Activated CD4-positive, alpha-beta T cell treated with anti-CD3 and anti-CD28 coated beads, Interleukin-2, Interleukin-6, amounts not matched to agents 100 ng/mL and 50 ng/mL, durations not matched to agents 16 hours and 8 hours (primary cell): Measurements from ENCODE around the gene HOXA4.

Source experiments
- DNase-seq: peaks from one replicate; pipeline ENCODE4 v3.0.0-alpha.2; 2020

Gene HOXA4

DNA sequence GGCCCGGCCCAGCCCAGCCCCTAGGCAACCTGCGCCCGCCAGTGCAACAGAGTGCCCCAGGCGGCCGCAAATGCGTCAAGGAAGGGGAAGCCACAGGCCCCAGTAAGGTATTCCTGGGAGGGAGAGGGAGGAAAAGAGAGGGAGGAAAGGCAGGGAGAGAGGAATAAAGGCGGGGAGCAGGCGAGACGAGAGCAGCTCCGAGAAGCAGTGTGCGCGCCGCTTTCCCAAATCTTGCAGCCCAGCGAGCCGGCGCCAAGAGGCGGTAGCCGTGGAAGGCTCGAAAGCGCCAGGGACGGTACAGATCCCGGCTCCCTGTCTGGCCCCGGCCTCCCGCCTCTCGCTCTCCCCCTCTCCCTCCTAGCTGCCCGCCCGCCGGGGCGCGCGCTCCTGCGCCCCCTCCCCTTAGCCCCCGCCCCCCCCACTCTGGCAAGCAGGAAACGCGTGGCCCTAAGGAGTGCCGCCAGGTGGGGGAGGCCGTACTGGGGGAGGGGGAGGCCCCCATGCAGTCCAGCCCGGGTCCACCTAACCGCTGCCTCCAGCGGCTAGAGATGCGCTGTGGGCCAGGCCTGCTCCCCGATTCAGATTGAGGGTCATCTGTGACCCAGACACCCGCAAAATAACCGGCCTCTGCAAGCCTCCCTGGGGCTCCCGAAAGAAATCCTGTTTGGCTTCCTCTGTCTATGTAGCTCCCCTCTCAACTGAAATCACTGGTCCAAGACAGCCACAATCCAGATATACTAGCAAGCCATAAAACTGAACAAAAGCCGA lies 39.3 kb upstream of the HOXA4 start:
- no peak for DNase-seq

DNA sequence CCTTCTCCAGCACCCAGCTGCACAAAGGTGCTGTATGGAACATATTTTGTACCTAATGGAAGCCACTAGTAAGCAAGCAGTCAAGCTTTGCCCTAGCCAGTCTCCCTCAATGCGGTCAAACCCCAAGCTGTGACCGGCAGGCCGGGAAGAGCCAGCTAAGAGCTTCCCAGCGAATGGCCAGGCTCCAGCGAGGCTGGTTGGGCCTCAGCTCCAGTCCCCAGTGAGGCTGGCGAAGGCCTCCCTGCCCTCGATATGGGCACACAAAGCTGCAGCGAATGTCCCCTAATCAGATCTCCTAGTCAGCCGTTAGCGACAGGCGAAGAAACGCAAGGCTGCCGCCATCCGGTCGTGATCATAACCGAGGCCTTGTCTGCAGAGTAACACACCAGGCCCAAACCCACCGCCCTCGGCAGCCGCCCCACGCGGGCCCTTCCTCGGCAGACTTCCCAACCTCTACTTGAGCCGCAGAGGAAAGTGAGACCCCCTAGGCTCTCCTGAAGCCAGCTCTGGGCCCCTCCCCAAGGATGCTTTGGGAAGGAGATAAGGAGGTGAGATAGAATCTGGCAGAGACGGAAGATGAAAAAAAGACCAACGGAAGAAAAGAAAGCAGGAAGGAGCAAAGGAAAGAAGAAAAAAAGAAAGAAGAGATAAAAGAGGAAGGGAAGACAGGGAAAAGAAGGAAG lies 37.8 kb upstream of the HOXA4 start:
- DNase-seq = peak; percentile 36

DNA sequence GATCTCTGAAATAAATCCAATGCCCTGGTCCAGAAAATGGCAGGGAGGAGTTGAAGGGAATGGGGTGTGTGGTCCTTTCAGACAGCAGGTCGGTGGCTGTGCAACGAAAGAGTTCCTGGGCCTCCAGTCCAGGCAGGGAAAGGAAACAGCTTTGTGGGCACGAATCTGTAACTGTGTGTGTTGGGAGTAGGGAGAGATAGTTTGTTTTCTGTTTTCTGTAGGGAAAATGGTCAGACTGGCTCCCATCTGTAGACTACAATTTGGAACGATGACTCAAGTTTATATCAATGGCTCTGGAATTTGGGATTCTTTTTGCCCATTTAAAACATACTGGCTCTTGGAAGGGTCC lies 37.3 kb upstream of the HOXA4 start:
- no peak for DNase-seq

DNA sequence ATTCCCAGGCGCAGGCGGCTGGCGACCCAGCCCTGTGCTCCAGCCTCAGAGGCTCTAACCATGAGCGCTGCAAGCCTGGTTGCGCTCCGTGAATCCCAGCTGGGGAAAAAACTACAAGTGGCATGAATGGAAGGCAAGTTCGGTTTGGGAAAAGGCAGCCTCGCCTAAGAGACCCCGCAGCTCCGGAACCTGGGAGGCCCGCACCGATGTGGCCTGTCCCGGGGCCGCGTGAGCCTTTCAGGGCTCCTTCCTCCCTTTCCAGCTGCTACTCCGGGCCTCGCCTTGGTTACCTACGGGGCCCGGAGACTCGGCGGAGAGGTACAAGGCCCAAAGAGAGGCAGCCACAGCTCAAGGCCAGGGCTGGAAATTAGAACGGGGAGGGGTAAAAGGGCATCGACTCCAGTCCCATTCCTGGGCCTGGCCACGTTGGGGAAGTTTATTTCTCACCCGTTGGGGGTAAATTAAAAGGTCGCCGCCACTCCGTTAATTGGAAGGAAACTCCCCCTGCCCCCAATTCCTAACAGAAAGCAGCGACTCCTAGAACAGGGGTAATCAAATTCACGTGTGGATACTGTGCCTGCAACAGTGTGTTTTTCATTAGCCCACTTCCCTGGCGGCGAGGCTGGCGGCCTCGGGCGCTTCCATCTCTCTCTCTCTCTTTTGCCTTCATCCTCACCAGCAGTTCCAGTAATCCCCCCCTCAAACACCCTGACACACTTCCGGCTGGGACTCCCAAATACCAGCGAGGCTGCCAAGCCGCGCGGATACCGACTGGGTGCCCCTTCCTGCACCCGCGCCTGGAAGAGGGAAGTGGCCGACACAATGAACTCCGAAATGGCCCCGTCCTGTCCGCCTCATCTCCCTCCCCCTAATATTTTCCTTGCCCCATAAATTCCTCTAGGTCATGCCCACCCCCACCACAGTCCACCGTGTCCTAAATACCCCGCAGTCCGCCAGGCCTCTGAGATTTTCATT lies 36.3 kb upstream of the HOXA4 start:
- no peak for DNase-seq

DNA sequence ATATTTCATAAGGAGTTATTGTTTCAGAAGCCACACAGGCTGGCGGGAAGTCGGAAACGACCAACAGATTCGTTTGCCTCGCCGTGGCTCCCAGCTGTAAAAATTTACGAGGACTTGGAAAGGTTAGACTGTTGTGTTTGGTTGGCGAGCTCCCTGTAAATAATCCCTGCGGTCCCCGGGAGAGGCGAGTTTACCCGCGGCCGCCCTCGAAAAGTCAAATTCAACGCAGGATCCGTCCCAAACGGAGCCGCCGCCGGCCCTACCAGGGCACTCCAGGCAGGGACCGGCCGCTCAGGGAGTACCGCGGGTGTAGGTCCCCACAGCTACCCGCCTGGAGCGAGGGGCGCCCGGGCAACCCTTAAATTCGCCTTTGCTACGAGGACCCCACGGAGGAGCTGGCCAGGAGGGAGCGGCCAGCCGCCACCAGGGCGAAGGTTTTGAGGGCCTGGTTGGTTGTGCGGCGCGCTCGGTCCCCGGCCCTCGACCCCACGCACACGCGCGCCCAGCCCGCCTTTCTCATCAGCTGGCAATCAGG lies 35.5 kb upstream of the HOXA4 start:
- no peak for DNase-seq

DNA sequence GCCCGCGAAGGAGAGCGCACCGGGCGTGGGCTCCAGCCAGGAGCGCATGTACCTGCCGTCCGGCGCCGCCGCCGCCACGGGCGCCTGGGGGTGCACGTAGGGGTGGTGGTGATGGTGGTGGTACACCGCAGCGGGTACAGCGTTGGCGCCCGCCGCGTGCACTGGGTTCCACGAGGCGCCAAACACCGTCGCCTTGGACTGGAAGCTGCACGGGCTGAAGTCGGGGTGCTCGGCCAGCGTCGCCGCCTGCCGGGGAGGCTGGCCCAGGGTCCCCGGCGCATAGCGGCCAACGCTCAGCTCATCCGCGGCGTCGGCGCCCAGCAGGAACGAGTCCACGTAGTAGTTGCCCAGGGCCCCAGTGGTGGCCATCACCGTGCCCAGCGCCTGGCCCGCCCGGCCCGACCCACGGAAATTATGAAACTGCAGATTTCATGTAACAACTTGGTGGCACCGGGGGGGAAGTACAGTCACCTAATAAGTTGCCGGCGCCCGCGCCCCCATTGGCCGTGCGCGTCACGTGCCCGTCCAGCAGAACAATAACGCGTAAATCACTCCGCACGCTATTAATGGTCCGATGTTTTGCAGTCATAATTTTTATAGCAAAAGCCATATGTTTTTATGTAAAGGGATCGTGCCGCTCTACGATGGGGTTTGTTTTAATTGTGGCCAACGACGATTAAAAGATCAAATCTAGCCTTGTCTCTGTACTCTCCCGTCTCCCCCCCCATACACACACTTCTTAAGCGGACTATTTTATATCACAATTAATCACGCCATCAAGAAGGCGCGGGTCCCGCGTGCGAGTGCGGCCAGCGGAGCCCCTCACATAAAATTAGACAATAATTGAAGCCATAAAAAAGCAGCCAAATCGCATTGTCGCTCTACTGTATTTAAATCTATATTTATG lies 34.8 kb upstream of the HOXA4 start, which contains the start of gene HOXA9:
Gene HOXA9 (minus strand): TSS at position 449 of the 907 bp plus-strand sequence. CDS start 80 bp downstream, at position 369.
- no peak for DNase-seq

DNA sequence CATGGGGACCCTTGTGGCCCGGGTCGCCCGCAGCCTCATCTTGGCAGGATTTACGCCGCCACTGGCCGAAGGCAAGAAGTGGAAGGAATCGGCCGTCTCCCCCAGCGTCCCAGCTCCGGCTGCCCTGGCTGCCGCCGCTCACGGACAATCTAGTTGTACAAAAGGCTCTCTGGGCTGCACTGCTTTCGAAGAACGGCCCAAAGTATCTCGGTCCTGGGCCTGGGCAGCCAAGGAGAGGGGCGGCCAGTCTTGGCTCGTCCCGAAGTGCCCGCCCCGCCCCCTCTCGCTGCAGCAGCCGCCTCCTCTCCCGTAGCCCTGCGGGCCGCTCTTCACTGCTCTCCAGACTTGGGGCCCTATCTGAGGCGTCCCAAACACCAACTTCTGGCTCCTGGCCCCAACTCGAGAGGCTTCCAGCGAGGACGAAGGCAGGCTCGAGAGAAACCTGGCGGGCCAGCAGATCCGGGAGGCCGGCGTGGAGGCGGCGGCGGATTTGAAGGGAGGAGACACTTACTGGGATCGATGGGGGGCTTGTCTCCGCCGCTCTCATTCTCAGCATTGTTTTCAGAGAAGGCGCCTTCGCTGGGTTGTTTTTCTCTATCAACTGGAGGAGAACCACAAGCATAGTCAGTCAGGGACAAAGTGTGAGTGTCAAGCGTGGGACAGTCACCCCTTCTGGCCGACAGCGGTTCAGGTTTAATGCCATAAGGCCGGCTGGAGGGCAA lies 34.0 kb upstream of the HOXA4 start:
- DNase-seq = no peak

DNA sequence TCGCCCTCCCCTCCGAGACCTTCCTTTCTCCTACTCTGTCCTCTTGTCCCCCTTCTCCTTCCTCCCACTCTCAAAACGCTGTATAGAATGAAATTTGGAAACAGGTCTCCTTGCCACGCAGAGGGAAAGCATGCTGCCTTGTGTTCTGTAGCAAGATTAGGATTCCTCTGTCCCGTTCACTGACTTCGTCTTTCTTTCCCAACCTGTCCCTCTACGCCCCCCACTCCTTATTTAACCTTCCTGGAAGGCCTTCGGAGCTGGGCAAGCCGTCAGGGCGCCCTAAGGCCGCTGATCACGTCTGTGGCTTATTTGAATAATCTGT lies 33.4 kb upstream of the HOXA4 start:
- DNase-seq = no peak

DNA sequence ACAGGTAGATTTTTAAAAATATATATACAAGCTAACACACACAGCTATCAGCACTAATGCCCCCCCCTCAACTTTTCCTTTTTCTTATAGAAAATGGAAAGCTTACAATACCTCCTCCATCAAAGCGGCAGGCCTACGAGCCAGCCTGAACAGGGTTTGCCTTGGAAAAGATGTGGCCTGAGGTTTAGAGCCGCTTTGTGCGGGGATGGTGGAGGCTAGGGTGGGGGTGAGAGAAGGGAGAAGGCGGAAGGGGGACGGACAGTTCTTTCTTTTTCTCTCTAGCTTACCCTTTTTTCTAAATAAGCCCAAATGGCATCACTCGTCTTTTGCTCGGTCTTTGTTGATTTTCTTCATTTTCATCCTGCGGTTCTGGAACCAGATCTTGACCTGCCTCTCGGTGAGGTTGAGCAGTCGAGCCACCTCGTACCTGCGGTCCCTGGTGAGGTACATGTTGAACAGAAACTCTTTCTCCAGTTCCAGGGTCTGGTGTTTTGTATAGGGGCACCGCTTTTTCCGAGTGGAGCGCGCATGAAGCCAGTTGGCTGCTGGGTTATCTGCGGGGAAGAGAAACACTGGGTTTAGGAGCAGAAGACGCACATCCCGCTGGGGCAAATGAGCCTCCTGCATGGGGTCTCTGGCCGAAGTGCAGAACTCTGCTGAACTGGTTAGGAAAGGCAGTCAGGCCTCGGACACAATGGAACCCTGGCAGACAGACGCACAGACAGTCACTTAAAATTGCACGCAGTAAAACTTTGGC lies 32.9 kb upstream of the HOXA4 start:
- no peak for DNase-seq

DNA sequence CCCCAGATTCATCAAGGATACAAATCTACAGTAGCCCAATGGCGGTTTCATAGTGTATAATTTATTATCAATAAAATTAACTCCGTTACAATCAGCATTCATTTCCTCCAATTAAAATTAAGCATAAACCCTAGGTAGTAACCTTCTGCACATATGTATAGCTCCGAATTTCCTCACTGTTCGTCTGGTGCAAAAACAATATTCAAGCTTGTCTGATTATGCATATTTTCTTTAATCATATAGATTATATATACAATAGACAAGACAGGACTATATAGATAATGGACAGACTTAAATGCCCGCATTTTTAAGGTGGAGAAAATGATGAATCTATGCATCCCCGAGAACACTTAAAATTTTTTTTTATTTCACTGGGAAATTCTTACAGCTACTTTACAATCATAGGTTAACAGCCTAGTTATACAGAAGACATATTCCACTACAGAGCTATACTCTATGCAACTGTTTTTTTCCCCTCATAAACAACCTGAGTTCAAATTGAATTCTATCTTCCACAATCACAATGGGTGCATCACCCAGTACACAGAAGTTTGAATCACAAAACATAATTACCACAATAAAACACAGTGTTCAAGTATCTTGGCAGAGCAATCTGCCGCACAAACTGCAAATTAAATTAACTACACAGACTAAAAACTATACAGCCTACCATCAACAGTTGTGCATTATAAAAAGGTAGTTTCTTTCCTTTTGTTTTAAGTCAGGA lies 32.2 kb upstream of the HOXA4 start:
- no peak for DNase-seq

DNA sequence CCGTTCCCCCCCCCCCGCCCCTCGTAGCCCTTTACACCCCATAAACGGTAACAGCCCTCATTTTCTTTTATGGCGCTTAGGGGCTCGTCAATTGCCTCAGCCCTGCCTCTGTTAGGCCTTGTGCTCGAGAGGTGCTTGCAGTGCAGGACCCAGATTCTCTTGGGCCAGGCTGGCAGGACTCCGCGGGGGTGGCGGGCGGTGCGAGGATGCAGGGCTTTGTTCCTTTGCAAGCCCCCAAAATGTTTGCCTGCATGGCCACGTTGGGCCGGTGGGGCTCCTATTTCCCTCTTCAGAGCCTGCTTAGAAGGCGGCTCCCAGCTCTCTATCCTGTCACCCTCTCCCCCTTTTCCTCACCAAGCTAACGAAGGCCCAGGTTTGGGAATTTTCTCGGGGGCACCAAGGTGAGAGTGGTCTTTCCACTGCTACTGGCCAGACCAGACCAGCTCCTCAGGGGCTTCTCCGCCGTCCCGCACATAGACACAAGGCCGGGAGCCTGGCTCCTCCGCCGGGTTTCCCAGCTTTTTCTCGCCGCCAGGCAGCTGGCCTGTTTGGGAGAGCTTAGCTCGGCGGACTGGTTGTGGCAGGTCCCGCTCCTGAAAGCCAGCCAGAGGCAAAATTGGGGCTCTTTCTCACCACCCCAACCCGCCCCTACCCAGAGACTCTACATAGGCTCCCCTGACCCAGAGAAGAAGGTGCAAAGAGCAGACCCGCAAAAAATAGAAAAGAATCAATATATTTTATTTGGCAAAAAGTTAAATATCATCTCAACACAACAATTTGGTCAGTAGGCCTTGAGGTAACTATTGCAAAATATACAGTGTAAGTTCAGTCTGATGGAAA lies 31.4 kb upstream of the HOXA4 start:
- no peak for DNase-seq

DNA sequence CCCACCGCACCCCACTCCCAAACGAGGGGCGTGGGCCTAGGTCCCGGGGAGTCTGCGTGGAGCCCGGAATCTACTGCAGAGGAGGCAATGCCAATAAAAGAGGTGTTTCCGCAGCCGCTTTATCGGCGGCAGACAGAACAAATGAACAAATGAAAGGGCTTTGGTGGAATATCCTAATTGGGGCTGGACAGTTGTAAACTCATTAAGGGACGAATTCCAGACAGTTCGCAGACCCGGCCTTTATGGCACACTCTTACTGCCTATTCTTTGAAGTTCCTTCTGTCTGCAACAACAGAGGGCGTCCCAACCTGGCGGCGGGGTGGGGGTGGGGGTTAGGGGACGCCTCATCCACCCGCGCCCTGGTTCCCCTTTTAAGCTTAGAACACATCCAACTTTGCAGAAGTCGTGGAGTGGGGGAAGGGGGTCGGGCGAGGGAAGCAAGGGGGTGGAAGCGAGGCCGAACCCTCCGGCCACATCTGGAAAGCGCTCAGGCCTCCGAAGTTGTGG lies 30.7 kb upstream of the HOXA4 start:
- DNase-seq = no peak

DNA sequence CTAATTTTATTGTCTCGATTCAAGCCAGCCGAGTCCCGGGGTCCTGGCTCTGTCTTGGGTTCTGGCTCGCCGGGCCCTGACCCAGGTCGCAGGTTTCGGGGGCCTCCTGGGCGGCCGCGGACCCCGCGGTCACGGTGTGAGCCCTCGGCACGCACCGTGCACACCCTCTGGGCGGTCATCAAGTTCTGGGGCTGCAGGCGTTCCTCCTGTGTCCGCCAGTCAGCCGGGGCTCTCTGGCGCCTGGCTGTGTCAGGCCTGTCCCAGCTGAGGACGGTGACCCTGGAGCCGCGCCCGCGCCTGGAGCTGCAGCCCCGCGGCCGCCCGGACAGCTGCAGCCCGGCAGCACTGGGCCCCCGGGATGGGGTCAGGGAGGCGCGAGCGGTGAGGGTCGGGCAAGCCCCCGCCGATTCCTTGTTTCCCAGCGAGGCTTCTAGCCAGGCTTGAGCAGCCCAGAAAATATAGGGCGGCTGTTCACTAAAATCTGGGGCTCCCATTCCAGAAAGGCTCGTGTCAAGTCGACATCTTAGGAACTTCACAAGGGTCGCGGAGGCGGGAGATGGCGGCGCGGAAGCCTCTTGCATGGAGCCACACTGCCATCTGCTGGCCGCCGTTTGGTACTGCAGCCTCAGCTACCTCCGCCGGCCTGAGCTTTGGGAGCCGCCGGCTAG lies 30.1 kb upstream of the HOXA4 start:
- peak; percentile 86 for DNase-seq

DNA sequence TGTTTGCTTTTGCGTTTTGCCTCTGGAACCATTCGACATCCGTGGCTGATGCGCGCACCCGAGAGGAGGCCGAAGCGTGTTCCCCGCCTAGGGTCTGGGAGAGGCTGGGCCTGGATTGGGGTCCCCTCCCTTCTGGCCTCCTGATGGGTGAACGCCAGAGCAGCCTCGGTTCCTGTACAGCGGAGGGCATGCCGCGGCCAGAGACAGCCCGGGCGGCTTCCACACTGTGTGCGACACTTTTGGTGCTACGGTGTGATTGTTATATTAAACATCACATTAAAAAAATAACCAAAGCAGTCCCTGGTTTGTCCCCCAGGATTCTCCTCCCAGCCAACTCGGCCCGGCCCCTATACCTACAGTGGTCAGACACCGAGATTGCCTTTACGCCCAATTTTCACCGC lies 29.6 kb upstream of the HOXA4 start:
- DNase-seq = no peak

DNA sequence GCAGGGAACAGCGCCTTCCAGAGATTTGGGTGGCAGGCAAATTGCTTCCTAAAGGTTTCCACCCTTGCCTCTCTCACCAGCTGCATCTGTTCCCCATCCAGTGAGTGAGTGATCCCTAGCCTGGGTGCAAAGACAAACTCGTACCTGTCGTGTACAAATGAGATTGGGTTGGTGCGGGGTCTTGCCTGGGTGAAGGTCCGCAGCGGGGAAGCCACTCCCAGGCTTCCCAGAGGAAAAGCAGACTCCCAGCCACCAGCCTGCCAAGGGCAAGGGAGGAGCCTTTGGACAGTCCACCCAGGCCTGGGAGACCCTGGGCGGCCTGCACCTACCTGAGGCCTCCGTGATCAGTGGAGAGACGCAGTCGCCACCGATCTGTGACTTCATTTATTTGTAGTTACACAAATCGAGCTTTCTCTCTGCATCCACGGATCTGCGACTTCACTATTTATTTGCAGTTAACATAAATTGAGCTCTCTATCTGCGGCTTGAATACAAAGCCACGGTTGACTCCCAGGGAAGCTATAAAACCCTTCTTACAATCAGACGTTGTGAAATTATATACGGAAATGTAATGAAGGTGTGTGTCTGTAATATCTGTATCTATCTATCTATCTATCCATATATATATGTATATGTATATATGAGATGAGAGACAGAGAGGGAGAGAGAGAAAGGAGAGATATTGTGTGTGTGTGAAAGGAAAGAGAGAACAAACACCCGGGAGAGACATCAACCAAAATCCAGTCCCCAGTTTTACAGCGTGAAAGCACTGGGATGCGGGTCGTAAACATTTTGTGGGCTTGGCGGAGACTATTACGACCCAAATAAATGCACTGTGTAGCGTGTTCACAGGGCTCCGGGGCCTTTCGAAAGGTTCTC lies 28.9 kb upstream of the HOXA4 start:
- no peak for DNase-seq

DNA sequence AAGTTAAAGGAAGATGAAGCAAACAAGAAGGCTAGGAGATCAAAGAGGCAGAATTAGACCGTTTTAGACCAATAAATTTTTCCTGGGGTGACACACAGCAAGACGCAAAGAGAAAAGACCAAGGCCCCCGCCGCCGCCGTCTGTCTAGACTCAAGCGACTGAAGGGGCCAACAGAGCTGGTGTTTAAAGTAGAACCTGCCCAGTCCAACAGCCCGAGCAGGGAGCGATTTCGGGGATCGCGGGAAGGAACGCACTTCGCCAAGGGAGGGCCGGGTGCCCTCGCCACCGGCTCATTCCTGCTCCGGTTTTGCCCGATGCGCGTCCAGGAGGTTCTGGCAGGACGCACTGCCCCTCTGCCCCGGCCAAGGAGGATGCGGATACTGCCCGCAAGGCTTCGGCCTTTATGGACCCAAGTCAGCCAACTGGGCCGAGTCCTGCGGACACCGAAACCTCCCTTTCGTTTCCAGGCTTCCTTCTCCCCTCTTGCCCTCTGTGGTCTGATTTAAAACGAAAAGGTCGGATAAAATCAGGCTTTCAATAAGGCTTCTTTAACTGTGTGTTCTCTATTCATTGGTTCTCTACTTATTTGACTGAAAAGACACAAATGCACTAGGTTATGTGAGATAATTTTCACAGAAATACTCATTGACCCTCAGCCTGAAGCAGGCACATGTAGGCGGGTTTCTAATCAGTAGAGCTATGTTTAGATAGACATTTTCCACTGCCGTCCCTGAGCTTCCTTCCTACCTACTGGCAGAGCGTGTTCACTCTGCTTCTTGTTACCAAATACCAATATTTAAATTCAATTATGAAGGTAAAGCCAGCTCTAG lies 28.1 kb upstream of the HOXA4 start:
- DNase-seq = no peak
